PC-9 (cell line): ENCODE data around the gene NBEAL1. TPM values are rescaled to one million over a fixed set of nuclear protein-coding genes. Genes with fewer than 3 reads are reported as not detected.

ENCODE experiments used
- BruUV-seq: library from RNA; stranded (reverse); fragments of 400-500 nt; replicated peaks from 2 replicates; lab custom pipeline; 2021; lab: Mats Ljungman, UMichigan
- CTCF ChIA-PET: fragments of 300-600 bp; sonication (Branson Sonifier 250); formaldehyde crosslinking; loops from one replicate; lab custom pipeline; 2022; ENCODE audit warnings: antibody characterized with exemption; lab: Charles Lee
- POLR2A ChIA-PET: fragments of 300-600 bp; sonication (Branson Sonifier 250); formaldehyde crosslinking; loops from one replicate; lab custom pipeline; 2022; ENCODE audit warnings: antibody characterized with exemption; ENCODE audit not compliant: unreplicated experiment; lab: Charles Lee
- DNase-seq, 2 experiments: peaks; one replicate each; pipeline versions ENCODE4 v3.0.0 to v3.0.0-alpha.2; 2015 to 2022; ENCODE audit warnings: mixed read lengths in 1 of 2
- H2AFZ ChIP-seq: fragments of 200-600 bp; sonication (generic); 2 replicates; pipeline ENCODE4 v1.8.1; 2017; ENCODE audit warnings: antibody characterized with exemption
- H3F3A ChIP-seq: fragments of 200-600 bp; sonication (generic); 2 replicates; pipeline ENCODE4 v1.8.1; 2017; ENCODE audit warnings: antibody characterized with exemption, mild to moderate bottlenecking, low read depth; ENCODE audit not compliant: insufficient read depth
- H3K27ac ChIP-seq: fragments of 200-600 bp; sonication (generic); 2 replicates; pipeline ENCODE4 v1.6.1; 2016; ENCODE audit warnings: mixed run types
- H3K27me3 ChIP-seq: fragments of 200-600 bp; sonication (generic); 2 replicates; pipeline ENCODE4 v1.6.1; 2016; ENCODE audit warnings: low read depth, mixed run types; ENCODE audit not compliant: insufficient read depth
- H3K36me3 ChIP-seq: fragments of 200-600 bp; sonication (generic); 2 replicates; pipeline ENCODE4 v1.6.1; 2016; ENCODE audit warnings: low read depth, mixed run types
- H3K4me1 ChIP-seq: fragments of 200-600 bp; sonication (generic); replicated peaks from 2 replicates; pipeline ENCODE4 v1.6.1; 2016; ENCODE audit warnings: mixed run types; ENCODE audit not compliant: insufficient read depth
- H3K4me2 ChIP-seq: fragments of 200-600 bp; sonication (generic); 2 replicates; pipeline ENCODE4 v1.6.1; 2017; ENCODE audit warnings: mixed run types
- H3K4me3 ChIP-seq: fragments of 200-600 bp; sonication (generic); 2 replicates; pipeline ENCODE4 v1.6.1; 2016; ENCODE audit warnings: mixed run types
- H3K79me2 ChIP-seq: fragments of 200-600 bp; sonication (generic); 2 replicates; pipeline ENCODE4 v1.6.1; 2017; ENCODE audit warnings: low read depth, mixed run types
- H3K9me2 ChIP-seq: fragments of 200-600 bp; sonication (generic); 2 replicates; pipeline ENCODE4 v1.8.1; 2017; ENCODE audit warnings: mild to moderate bottlenecking; ENCODE audit not compliant: insufficient read depth
- H3K9me3 ChIP-seq: fragments of 200-600 bp; sonication (generic); 2 replicates; pipeline ENCODE4 v1.8.1; 2016; ENCODE audit warnings: low read depth; ENCODE audit not compliant: insufficient read depth
- H4K20me1 ChIP-seq: fragments of 200-600 bp; sonication (generic); 2 replicates; pipeline ENCODE4 v1.8.1; 2017; ENCODE audit not compliant: insufficient read depth
- EZH2 ChIP-seq: fragments of 200-600 bp; sonication (generic); IDR thresholded peaks from 2 replicates; pipeline ENCODE4 v1.8.0; 2017; ENCODE audit warnings: antibody characterized with exemption, low read depth
- intact Hi-C: fragments of 100-400 bp; cut with micrococcal nuclease; formaldehyde crosslinking; loops from one replicate; pipeline ENCODE4 v1.10.0; 2022; ENCODE audit not compliant: unreplicated experiment
- total RNA-seq: library from RNA; stranded (reverse); gene quantifications from 2 replicates; pipeline ENCODE4 v1.2.3, GENCODE V29; 2021
- TF ChIP-seq, protein P1 (sequence below): fragments of 200-600 bp; sonication (generic); conservative IDR thresholded peaks from 2 replicates; pipeline ENCODE4 v1.6.1; 2017; ENCODE audit warnings: mixed run types, antibody characterized with exemption, mild to moderate bottlenecking, moderate library complexity

The NBEAL1 gene
- total RNA-seq, 1 experiment from 2014 or later: 19.5 TPM

GRCh38 chr2:203164311-203164935 is 149.7 kb downstream of the NBEAL1 start:
- no peaks in the 10 kb centered on the region for H3K4me1 ChIP-seq
- no peak overlapping the region for H2AFZ ChIP-seq
- intact Hi-C loops: no loop called here
- no peaks in the 10 kb centered on the region for H3K9me3 ChIP-seq
- BruUV-seq: no TSS peak
- TF ChIP-seq EZH2: no peak
- TF ChIP-seq, protein P1, sequence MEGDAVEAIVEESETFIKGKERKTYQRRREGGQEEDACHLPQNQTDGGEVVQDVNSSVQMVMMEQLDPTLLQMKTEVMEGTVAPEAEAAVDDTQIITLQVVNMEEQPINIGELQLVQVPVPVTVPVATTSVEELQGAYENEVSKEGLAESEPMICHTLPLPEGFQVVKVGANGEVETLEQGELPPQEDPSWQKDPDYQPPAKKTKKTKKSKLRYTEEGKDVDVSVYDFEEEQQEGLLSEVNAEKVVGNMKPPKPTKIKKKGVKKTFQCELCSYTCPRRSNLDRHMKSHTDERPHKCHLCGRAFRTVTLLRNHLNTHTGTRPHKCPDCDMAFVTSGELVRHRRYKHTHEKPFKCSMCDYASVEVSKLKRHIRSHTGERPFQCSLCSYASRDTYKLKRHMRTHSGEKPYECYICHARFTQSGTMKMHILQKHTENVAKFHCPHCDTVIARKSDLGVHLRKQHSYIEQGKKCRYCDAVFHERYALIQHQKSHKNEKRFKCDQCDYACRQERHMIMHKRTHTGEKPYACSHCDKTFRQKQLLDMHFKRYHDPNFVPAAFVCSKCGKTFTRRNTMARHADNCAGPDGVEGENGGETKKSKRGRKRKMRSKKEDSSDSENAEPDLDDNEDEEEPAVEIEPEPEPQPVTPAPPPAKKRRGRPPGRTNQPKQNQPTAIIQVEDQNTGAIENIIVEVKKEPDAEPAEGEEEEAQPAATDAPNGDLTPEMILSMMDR: no peak
- H4K20me1 ChIP-seq: no peaks in the 10 kb centered on the region
- ChIA-PET CTCF (interaction anchor here (0.7 kb wide), 1 partner anchor 597 kb away, joined by 6 read pairs; no protein-coding TSS in a partner anchor), POLR2A (no interaction called here)
- DNase-seq: no peak
- H3K4me3 ChIP-seq: no peak overlapping the region
- H3K36me3 ChIP-seq: no peaks in the 10 kb centered on the region
- no peaks in the 10 kb centered on the region for H3K79me2 ChIP-seq
- no peak overlapping the region for H3K4me2 ChIP-seq
- no peaks in the 10 kb centered on the region for H3K27me3 ChIP-seq
- no peaks in the 10 kb centered on the region for H3K9me2 ChIP-seq
- no peak overlapping the region for H3K27ac ChIP-seq
- H3F3A ChIP-seq: no peaks in the 10 kb centered on the region

GRCh38 chr2:203167751-203168150 is 153.1 kb downstream of the NBEAL1 start:
- H3K4me3 ChIP-seq: no peak overlapping the region

DNA sequence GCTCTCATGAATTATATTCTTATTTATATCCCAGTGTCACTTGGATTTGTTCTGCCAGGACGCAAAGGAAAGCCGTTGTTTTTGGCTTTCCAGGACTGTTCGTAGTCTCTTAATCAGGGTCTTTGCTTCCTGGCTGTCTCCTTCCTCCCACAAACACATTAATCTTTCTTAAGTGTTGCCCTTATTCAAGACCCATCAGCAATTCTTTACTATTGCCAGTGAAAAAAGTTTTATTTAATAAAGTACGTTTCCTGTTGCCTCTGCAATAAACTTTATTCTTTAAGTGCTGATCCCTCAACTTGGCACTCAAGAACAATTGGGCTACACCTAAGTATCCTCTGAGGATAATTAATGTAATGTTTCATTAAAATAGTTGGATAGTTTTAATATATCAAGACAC is 155.8 kb downstream of the NBEAL1 start:
- Histone ChIP-seq H3K9me2 (no peaks in the 10 kb centered on the region), H3K9me3 (no peaks in the 10 kb centered on the region), H3K36me3 (no peaks in the 10 kb centered on the region), H3K27me3 (no peaks in the 10 kb centered on the region), H3K27ac (no peak overlapping the region), H3K4me3 (no peak overlapping the region), H4K20me1 (no peaks in the 10 kb centered on the region), H3K4me1 (no peaks in the 10 kb centered on the region), H3F3A (no peaks in the 10 kb centered on the region), H3K79me2 (no peaks in the 10 kb centered on the region), H2AFZ (no peak overlapping the region), H3K4me2 (no peak overlapping the region)
- DNase-seq: no peak
- BruUV-seq: no TSS peak
- ChIA-PET POLR2A (interaction anchor here (0.6 to 0.7 kb wide), 2 partner anchors 11 to 34 kb away, joined by 4 to 14 read pairs; no protein-coding TSS in a partner anchor), CTCF (no interaction called here)
- intact Hi-C loops: no loop called here
- no peak for TF ChIP-seq EZH2
- TF ChIP-seq, protein P1: no peak

More at GRCh38 chr2:203167751-203168150, 153.1 kb downstream of the NBEAL1 start:
- POLR2A ChIA-PET: no interaction called here
- Histone ChIP-seq H3K36me3 (no peaks in the 10 kb centered on the region), H3K9me2 (no peaks in the 10 kb centered on the region), H3K27ac (no peak overlapping the region), H3K79me2 (no peaks in the 10 kb centered on the region), H3K9me3 (no peaks in the 10 kb centered on the region), H4K20me1 (no peaks in the 10 kb centered on the region), H3K27me3 (no peaks in the 10 kb centered on the region), H3K4me1 (no peaks in the 10 kb centered on the region), H2AFZ (no peak overlapping the region), H3F3A (no peaks in the 10 kb centered on the region), H3K4me2 (no peak overlapping the region)
- DNase-seq: no peak
- no TSS peak for BruUV-seq
- CTCF ChIA-PET: no interaction called here
- intact Hi-C loops: no loop called here
- TF ChIP-seq, protein P1: no peak
- no peak for TF ChIP-seq EZH2
